LHCN-M2 (cell line): ENCODE data around the gene RASL11A. TPM values are rescaled to one million over a fixed set of nuclear protein-coding genes. Genes with fewer than 3 reads are reported as not detected.
"Not testable (repeated sequence)": the region's sequence is repeated elsewhere in the genome, so short reads cannot be mapped to it uniquely, and the experiment has no call there.

ENCODE experiments used
- DNase-seq: peaks from one replicate; pipeline ENCODE4 v3.0.0-alpha.2; 2012; ENCODE audit warnings: low read depth
- polyA plus RNA-seq: library from polyadenylated mRNA; unstranded; fragments of >200 nt; gene quantifications from one replicate; pipeline ENCODE4 v1.2.1, GENCODE V29; 2012; ENCODE audit warnings: missing spikeins
- total RNA-seq: library from RNA; depleted of rRNA; stranded (reverse); fragments of >200 nt; gene quantifications from 2 replicates; pipeline ENCODE4 v1.2.3, GENCODE V29; 2014; rRNA removed

Gene RASL11A, protein sequence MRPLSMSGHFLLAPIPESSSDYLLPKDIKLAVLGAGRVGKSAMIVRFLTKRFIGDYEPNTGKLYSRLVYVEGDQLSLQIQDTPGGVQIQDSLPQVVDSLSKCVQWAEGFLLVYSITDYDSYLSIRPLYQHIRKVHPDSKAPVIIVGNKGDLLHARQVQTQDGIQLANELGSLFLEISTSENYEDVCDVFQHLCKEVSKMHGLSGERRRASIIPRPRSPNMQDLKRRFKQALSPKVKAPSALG
- 1.9 and 3.8 TPM in 2 replicates for total RNA-seq
- polyA plus RNA-seq, result 0.53 TPM

DNA sequence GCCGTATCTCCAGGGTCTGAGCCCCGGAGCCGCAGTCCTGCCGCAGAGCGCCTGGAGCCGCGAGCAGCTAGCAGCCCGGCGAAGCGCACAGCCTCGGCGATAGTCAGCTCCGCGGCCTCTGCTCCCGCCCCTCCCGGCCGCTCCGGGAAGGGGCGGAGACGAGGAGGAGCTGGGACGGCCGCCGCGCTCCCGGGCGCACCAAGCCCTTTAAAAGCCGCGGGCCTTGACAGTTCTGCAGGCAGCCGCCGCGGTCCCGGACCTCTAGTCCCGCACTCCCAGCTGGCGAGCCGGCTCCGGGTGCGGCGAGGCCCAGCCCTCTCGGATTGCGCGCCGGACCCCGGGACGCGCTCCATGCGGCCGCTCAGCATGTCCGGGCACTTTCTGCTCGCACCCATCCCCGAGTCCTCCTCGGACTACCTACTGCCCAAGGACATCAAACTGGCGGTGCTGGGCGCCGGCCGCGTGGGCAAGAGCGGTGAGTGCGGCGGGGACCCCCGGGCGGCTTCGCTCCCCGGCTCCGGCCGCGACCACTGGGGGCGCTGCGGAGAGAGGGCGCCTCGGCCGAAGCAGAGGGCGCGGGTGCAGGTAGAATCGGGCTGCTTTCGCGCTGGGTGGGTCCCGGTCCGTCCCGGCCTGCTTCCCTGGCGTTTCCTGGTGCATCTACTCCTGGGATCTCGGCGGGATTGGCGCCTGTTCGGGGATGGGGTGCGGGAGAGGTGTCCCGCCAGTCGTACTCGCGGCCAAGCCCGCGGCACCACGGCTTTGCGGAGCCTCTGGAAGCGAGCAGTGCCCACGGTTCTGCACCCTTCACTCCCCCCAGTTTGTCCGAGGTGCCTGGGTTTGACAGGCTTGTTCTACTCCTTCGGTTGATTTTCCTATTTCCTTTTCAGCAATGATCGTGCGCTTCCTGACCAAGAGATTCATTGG, at the start of gene RASL11A:
Gene RASL11A, plus strand, starts transcription at position 237 of the 927 bp plus-strand sequence. Its CDS starts 115 bp downstream, at position 352.
- DNase-seq, result peak; percentile 77

DNA sequence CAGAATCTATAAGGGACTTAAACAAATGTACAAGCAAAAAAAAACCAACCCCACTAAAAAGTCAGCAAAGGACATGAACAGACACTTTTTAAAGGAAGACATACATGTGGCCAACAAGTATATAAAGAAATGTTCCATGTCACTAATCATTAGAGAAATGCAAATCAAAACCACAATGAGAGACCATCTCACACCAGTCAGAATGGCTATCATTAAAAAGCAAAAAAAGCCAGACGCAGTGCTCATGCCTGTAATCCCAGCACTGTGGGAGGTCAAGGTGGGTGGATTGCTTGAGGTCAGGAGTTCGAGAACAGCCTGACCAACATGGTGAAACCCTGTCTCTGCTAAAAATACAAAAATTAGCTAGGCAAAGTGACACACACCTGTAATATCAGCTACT, 48.5 kb upstream of the RASL11A start:
- not testable (repeated sequence) for DNase-seq

DNA sequence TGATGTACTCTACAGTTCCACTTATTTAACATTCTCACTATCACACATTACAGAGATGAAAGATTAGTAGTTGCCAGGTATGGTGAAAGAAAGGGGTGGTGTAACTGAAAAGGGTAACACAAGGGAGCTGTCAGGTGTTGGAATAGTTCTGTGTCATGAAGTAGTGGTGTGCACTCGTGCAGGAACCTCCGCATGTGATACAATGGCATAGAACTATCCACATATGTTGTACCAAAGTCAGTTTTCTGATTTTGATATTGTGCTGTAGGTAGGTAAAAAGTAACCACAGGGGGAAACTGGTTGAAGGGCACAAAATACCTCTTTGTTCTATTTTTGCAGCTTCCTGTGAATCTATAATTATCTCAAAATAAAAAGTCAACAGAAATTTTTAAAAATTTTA, 43.6 kb upstream of the RASL11A start:
- DNase-seq, result no peak

DNA sequence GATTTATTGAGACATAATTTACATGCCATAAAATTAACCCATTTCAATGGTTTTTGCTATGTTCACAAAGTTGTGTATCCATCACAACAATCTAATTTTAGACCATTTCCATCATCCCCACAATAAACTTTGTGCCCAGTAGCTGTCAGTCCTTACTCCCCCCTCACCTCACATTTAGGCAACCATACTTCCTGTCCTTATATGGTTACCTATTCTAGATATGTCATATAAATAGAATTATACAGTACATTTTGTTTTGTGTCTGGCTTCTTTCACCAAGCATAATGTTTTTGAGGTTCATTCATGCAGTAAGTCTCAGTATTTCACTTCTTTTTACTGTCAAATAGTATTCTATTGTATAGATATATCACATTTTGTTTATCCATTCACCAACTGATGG, 42.5 kb upstream of the RASL11A start:
- DNase-seq, result no peak

DNA sequence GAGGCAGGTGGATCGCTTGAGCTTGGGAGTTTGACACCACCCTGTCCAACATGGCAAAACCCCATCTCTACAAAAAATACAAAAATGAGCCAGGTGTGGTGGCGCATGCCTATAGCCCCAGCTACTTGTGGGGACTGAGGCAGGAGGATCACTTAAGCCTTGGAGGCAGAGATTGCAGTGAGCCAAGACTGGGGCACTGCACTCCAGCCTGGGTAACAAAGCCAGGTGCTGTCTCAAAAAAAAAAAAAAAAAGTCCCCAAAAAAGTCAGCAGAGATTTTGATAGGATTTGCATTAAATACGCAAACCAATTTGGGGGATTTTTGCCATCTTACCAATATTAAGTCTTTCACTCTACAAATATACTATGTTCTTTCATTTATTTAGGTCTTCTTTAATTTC, 41.0 kb upstream of the RASL11A start:
- no peak for DNase-seq

DNA sequence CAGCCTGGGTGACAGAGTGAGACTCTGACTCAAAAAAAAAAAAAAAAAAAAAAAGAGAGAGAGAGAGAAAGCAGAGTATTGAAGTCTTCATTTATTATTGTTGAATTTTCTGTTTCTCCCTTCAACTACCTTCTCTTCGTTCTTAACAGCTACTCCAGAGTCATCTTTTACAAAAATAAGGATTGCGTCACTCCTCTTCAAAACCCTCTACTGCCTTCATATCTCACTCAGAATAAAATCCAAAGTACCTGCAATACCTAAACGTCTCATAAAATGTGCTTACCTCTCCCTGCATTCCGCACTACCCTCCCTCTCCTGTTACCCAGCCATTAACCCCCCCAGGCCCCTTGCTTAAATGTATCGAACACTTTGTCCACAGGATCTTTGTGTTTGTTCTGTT, 36.7 kb upstream of the RASL11A start:
- DNase-seq, result no peak

DNA sequence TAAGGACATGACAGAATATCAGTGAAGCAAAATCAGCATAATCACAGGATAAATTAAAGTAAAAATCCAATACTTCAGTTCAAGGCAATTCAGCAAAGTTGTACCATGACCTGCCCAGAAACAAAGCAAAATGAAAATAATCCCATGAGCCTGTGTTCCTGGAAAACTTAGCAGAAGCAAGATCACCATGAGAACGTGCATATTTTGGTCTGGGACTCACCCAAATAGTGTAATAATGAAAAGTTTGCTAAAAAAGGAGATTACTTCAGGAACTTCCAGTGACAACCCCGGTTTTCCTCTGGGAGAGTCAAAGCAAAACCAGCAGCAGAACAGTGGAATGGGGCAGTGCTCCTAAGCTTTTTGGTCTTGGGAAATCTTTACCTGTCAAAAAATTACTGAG, 34.2 kb upstream of the RASL11A start:
- no peak for DNase-seq

DNA sequence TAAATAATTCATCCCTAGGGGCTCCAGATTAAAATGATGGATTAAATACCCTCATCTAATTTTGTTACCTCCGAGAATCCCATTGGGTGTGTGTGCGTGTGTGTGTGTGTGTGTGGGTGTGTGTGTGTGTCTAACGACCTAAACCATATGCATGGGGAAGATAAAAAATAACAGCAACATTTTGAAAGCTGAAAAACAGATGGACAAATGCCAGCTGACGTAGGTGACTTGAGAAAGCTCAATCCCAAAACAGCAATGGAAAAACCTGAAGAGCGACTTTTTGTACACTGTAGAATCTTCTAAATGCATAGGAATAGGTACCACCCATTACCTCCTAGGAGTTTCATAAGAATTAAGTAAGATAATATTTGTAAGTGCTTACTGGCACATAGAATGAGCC, 27.9 kb upstream of the RASL11A start:
- DNase-seq, result no peak

DNA sequence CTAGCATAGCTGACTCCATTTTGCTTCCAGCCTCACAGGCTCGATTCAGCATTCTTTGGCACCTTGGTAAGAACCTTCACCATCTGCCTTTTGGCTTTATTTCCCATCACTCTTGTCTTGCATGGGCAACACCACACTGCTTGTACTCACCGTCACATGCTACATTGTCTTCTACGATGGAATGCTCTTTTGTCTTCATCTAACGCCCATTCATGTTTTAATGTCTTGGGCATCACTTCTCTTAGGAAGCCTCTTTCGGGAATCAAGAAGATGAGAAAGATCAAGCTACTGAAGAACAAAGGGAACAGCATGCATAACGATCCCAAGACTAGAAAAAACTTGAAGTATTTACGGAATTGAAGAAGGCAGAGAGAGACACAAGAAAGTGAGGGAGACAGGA, 25.0 kb upstream of the RASL11A start:
- DNase-seq, result no peak

DNA sequence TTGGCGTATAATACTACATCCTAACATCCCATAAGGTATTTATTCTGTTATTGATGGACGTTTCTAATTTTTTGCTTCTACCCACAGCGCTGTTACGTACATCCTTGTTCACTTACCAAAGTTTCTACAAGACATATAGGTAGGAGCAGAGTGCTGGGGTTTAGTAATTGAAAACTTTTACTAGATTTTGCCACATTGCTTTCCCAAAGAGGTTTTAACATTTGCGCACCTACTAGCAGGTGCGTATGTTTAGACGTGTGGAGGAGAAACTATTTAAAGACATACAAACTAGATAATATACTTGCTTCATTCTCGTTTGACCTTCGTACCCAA, 19.8 kb upstream of the RASL11A start:
- no peak for DNase-seq

DNA sequence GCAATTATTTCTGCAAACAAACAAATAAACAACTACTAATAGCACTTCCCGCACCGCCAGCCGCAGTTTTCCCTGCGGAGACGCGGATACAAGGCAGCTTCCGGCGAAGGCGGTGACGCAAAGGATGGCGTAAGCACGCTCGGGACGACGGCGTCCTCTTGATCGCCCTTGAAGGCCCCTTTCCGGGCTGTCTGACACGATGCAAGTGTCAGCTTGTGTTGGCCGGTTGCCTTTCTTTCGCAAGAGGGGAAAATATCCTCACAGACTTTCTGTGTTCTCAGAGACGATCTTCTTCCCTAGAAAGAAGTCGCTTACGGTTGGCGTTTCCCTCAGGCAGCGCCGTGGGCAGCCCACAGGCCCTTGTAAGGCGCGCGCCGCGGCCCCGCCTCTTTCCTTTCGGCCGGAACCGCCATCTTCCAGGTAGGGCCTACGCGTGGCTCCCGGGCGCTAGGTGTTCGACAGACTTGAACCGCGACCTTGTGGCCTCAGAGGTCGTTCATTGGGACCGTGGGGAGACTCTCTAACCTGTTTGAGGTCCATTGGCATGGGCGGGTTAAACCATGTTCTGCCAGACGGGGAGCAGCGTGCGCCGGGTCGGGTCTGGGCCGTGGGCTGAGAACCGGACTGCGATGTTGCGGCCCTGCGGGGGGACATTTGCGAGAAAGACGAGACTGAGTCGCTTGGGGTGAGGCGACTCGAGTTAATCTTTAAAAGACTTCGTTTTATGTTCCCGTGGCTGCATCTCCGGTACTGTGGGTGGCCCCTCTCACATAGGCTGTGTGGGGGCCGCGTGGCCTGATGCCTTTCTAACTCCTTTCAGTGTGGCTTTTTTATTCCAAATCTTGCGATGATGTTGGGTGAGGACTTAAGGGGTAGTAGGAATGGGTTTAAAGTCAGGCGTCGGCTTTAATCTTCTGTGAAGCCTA, 19.2 kb upstream of the RASL11A start, which contains the start of gene RPL21:
Gene RPL21, plus strand, starts transcription at position 393 of the 926 bp plus-strand sequence. CDS start 2,219 bp downstream, outside the sequence.
- peak; percentile 94 for DNase-seq

DNA sequence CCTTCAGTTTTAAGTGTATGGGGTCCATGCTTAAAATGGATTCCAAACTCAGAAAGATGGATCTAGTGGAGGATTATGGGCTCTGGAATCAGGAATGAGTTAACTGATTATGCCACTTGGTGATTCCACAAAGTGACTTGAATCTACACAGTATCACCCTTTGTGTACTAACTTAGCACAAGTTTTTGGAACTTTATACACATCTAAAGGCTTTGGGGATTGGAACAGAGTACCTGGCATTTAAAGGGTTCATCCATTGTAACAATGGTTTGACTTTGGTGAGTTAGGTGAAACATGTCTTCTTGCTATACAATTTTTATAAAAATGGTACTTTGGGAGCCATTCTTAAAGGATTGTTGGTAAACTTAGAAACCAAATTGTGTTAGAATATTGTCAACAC, 18.2 kb upstream of the RASL11A start:
- no peak for DNase-seq

DNA sequence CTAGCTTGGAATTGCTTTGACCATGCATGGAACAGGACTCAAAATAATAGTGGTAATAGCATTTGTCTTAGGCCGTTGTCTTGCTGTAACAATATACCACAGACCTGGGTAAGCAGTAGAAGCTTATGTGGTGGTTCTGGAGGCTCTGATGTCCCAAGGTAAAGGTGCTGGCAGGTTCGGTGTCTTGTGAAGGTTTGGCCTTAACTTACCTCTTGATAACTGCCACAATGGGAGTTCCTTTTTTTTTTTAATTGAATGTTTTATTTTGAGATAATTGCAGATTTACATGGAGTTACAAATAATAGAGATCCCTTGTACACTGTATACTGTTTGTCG, 13.4 kb upstream of the RASL11A start:
- DNase-seq, result no peak

DNA sequence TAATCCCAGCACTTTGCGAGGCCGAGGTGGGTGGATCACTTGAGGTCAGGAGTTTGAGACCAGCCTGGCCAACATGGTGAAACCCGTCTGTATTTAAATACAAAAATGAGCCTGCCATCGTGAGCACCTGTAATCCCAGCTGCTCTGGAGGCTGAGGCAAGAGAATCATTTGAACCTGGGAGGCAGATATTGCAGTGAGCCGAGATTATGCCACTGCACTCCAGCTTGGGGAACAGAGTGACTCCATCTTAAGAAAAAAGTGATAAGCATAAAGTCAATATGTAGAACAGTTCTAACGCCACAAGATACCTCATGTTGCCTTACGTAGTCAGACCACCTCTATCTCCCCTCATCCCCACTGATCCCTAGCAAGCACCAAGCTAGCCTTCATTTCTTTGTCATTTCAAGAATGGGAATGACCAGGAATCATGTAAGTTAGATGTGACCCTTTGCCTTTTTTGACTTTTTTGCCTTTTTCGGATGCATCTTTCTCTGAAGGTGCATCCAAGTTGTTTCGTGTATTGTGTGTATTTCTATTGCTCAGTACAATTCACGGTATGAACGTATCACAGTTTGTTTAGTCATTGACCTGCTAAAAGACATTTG, 12.9 kb upstream of the RASL11A start:
- DNase-seq, result no peak

DNA sequence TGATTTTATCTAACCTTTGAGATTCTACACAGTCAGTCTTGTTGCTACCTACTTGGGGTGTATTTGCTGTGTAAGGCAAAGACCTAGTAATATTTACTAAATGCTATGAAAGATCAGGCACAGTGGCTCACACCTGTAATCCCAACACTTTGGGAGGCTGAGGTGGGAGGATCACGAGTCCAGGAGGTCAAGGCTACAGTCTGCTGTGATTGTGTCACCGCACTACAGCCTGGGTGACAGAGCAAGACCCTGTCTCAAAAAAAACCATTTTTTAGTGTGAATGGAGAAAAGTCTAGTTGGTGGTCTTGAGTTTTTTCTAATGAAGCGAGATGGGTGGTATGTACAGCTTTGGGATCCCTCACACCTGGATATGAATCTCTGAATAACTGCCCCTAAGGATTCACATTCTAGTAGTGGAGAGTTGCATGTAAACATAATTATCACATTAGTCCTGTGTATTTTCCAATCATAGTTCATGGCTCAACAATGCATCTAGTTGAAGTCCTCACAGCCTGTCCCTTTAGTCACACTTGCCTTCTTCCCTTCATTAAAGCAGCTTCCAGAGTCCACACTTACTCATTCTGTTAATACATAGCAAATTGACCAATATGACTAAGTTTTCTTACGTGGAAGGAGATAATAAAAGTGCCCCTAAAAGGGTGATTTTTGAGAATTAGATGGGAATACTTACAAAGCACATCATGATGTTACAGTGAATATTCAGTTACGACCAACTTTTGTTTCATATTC, 11.8 kb upstream of the RASL11A start:
- DNase-seq, result no peak

DNA sequence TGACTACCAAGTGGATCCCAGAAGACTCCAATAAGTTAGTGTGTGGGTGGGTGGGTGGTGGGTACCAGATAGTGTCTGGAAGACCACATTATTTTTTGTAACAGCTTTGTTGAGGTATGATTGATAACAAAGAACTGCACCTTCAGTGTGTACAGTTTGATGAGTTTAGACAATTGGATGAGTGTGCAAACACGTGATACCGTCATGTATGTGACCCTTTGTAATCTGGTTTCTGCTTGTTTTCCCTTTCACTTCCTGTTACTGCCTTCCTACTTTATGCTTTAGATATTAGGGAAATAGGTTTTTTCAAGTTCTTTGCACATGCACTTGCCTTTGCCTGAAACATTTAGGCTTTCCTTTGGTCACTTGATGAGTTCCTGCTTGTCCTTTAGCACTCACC, 10.8 kb upstream of the RASL11A start:
- no peak for DNase-seq

DNA sequence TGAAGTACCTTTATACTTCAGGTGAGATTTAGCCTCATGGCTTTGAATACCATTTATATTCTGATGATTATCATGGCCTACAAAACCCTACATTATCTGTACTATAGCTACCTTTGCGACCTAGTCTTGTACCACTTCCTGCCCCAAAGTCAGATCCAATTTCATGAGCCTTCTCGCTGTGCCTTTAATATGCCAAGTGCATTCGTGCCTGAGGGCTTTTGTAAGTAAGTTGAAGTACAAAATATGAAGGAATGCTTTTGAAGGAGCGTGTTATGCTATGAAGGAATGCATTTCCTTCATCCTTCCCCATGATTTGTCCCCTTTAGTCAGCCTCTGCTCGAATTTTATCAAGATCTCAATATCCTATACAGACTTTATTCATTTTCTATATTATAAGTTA, 9.2 kb upstream of the RASL11A start:
- DNase-seq, result no peak

DNA sequence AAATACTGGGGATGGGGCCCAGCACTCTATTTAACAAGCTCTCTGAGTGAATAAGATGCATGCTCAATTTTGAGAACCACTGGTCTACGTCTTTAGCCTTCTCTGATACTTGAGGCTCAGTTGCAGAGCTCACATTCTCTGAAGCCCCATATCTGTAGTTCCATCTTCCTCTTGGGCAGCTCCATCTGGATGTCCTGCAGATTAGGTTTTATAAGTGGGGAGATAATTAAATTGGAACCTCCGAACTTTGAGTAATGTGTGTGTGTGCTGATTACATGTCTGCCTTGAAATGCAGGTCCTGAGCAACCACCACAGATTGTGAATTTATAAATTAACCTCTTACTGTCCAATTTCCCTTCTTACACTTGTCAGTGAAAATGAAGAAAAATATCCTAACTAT, 7.2 kb upstream of the RASL11A start:
- DNase-seq, result no peak

DNA sequence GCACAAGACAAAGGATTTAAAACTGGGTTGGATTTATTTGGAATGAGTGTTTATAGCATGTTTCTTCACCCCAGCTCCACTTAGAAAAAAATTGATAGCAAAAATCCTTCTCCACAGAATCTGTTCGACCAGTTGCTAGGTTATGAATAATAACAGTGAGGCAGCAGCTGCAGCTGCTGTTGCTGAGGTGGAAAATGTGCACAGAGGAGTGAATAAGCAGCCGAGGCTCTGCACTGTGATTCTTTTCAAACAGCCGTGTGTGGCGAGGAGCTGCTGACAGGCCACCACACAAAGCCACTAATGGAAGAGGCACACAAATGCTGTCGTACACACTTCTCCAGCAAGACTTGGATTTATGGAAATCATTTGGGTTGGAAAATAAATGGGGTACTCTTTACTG, 6.4 kb upstream of the RASL11A start:
- peak; percentile 97 for DNase-seq

DNA sequence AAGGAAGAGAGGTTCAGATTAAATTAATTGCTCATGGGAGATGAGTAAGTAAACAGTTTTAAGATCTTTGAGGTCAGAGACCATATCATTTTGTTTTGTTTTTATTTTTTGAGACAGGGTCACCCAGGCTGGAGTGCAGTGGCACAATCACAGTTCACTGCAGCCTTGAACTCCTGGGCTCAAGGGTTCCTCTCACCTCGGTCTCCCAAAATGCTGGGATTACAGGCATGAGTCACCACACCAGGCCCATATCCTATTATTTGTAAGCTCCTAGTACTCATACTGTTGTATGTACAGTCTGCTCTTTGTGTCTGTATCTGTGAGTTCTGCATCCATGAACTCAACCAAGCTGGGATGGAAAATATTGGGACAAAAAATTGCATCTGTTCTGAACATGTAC, 6.0 kb upstream of the RASL11A start:
- DNase-seq, result peak; percentile 60

DNA sequence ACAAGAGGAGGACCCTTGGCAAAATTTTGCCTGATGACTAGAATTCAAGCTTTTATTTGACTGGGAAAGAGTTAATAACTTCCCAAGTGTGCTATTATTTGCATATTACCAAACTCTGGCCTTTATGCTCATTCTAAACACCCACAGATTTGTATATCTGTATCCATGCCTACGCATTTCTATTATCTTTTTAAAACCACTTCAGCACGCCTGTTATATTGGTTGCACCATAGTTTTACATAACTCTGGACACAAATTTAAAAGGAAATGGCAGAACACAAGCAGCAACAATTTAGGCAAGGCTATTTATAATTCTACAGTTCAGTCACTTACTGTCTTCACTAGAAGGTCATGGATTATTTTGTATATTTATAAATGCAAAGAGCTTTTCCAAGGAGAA, 3.7 kb upstream of the RASL11A start:
- DNase-seq, result no peak
